Endothelial cell (in vitro differentiated cells): Measurements from ENCODE around the gene SPEM3. TPM values are rescaled to one million over a fixed set of nuclear protein-coding genes. Genes with fewer than 3 reads are reported as not detected.

Experiments used
- total RNA-seq: library from RNA; stranded (reverse); fragmentation: NEBNext Ultra II Directional; extraction: Animal tissue kit (Norgen Biotek cat#: 25700); gene quantifications from one replicate; pipeline ENCODE4 v1.2.1, GENCODE V29; 2021; ENCODE audit not compliant: unreplicated experiment

Gene SPEM3
- total RNA-seq, 1 donor from 2014 or later, result not detected

Other genes starting within 250 kb of the SPEM3 start
- gene ASGR1, start 249.5 kb upstream of the SPEM3 start, total RNA-seq, result 23.9 TPM
- 44.3 TPM for gene DLG4, start 209.0 kb upstream of the SPEM3 start, total RNA-seq
- 281 TPM for gene ACADVL, start 208.9 kb upstream of the SPEM3 start, total RNA-seq
- gene DVL2, start 194.3 kb upstream of the SPEM3 start, total RNA-seq, result 58.2 TPM
- 80.9 TPM for gene PHF23, start 189.4 kb upstream of the SPEM3 start, total RNA-seq
- gene GABARAP, start 186.4 kb upstream of the SPEM3 start, total RNA-seq, result 418 TPM
- gene CTDNEP1, start 177.1 kb upstream of the SPEM3 start, total RNA-seq, result 148 TPM
- gene ELP5, start 176.6 kb upstream of the SPEM3 start, total RNA-seq, result 36.9 TPM
- 65.7 TPM for gene CLDN7, start 166.4 kb upstream of the SPEM3 start, total RNA-seq
- gene SLC2A4, start 147.1 kb upstream of the SPEM3 start, total RNA-seq, result 2.2 TPM
- 14.6 TPM for gene YBX2, start 134.2 kb upstream of the SPEM3 start, total RNA-seq
- 362 TPM for gene EIF5A, start 121.2 kb upstream of the SPEM3 start, total RNA-seq
- gene GPS2, start 113.5 kb upstream of the SPEM3 start, total RNA-seq, result 56.8 TPM
- 55.7 TPM for gene NEURL4, start 99.5 kb upstream of the SPEM3 start, total RNA-seq
- gene ACAP1, start 92.3 kb upstream of the SPEM3 start, total RNA-seq, result 5.5 TPM
- gene KCTD11, start 76.7 kb upstream of the SPEM3 start, total RNA-seq, result 4.8 TPM
- not detected for gene TMEM95, start 73.7 kb upstream of the SPEM3 start, total RNA-seq
- gene TNK1, start 47.8 kb upstream of the SPEM3 start, total RNA-seq, result 1.7 TPM
- 74.2 TPM for gene PLSCR3, start 34.3 kb upstream of the SPEM3 start, total RNA-seq
- 94.7 TPM for gene TMEM256, start 24.8 kb upstream of the SPEM3 start, total RNA-seq
- gene NLGN2, start 21.0 kb upstream of the SPEM3 start, total RNA-seq, result 54.8 TPM
- 0.38 TPM for gene SPEM1, start 8.5 kb upstream of the SPEM3 start, total RNA-seq
- gene SPEM2, start 3.2 kb upstream of the SPEM3 start, total RNA-seq, result 0.15 TPM
- 6.1 TPM for gene TMEM102, start 6.6 kb downstream of the SPEM3 start, total RNA-seq
- 19.7 TPM for gene FGF11, start 10.7 kb downstream of the SPEM3 start, total RNA-seq
- 11.8 TPM for gene CHRNB1, start 16.2 kb downstream of the SPEM3 start, total RNA-seq
- gene ZBTB4, start 50.8 kb downstream of the SPEM3 start, total RNA-seq, result 21.5 TPM
- gene SLC35G6, start 52.6 kb downstream of the SPEM3 start, total RNA-seq, result not detected
- 198 TPM for gene POLR2A, start 55.5 kb downstream of the SPEM3 start, total RNA-seq
- gene TNFSF12, start 120.2 kb downstream of the SPEM3 start, total RNA-seq, result 16.3 TPM
- 5.6 TPM for gene TNFSF13, start 129.9 kb downstream of the SPEM3 start, total RNA-seq
- 57.8 TPM for gene SENP3, start 133.1 kb downstream of the SPEM3 start, total RNA-seq
- gene CD68, start 150.8 kb downstream of the SPEM3 start, total RNA-seq, result 1.6 TPM
- gene MPDU1, start 155.0 kb downstream of the SPEM3 start, total RNA-seq, result 51.8 TPM
- 1.3 TPM for gene SOX15, start 161.2 kb downstream of the SPEM3 start, total RNA-seq
- 37.9 TPM for gene FXR2, start 186.0 kb downstream of the SPEM3 start, total RNA-seq
- gene SAT2, start 199.0 kb downstream of the SPEM3 start, total RNA-seq, result 100 TPM
- gene SHBG, start 201.3 kb downstream of the SPEM3 start, total RNA-seq, result 0.95 TPM
- gene ATP1B2, start 222.1 kb downstream of the SPEM3 start, total RNA-seq, result 10.4 TPM